Tibial nerve (tissue), 4 donors: Measurements from ENCODE around the gene SMAD2. TPM values are rescaled to one million over a fixed set of nuclear protein-coding genes. Genes with fewer than 3 reads are reported as not detected.

ENCODE experiments used
- DNase-seq, 2 donors: peaks; one replicate each; pipeline ENCODE4 v3.0.0-alpha.2; 2019; ENCODE audit warnings: low spot score in 2 of 2
- H3K27ac ChIP-seq, 4 donors: fragments of 200-600 bp; sonication (generic) in 3 of 4; one replicate each; pipeline ENCODE4 v1.5.1; 2017 to 2019; ENCODE audit warnings: mild to moderate bottlenecking in 1 of 4
- H3K27me3 ChIP-seq, 2 donors: fragments of 200-600 bp; sonication (generic) in 1 of 2; one replicate each; pipeline versions ENCODE4 v1.5.1 to v1.6.0; 2017 to 2019
- H3K36me3 ChIP-seq, 3 donors: fragments of 200-600 bp; sonication (generic); one replicate each; pipeline ENCODE4 v1.5.1; 2018 to 2019
- H3K4me1 ChIP-seq, 4 donors: fragments of 200-600 bp; sonication (generic) in 3 of 4; one replicate each; pipeline ENCODE4 v1.5.1; 2017 to 2019
- H3K4me3 ChIP-seq, 4 donors: fragments of 200-600 bp; sonication (generic) in 3 of 4; one replicate each; pipeline ENCODE4 v1.5.1; 2017 to 2019; ENCODE audit warnings: mild to moderate bottlenecking in 1 of 4, moderate library complexity in 1 of 4
- H3K9me3 ChIP-seq, 4 donors: fragments of 200-600 bp; sonication (generic) in 3 of 4; one replicate each; pipeline ENCODE4 v1.5.1; 2017 to 2019
- CTCF ChIP-seq, 5 experiments: fragments of 200-600 bp in 3 of 5; fragments of 450-650 bp in 2 of 5; sonication (generic) in 3 of 5; IDR thresholded peaks; one replicate each; pipeline ENCODE4 v1.5.1; 2016 to 2019; ENCODE audit warnings: antibody characterized with exemption in 5 of 5, mild to moderate bottlenecking in 3 of 5, moderate library complexity in 2 of 5
- EP300 ChIP-seq, 2 donors: sonication (generic); formaldehyde crosslinking; IDR thresholded peaks; one replicate each; pipeline ENCODE4 v1.6.1; 2017; ENCODE audit warnings: antibody characterized with exemption in 2 of 2, mild to moderate bottlenecking in 1 of 2
- POLR2A ChIP-seq, 2 donors: fragments of 450-650 bp; IDR thresholded peaks; one replicate each; pipeline ENCODE4 v1.6.1; 2017; ENCODE audit warnings: antibody characterized with exemption in 2 of 2, mild to moderate bottlenecking in 2 of 2, moderate library complexity in 2 of 2
- WGBS, 2 donors: methylation state at CpG; one replicate each; pipeline ENCODE4 v1.1.5; 2018; 5-methylcytosine and 5-hydroxymethylcytosine counted together
- total RNA-seq, 4 donors: library from RNA; depleted of rRNA; stranded (reverse); fragments of >200 nt; gene quantifications; one replicate each; pipeline ENCODE4 v1.1.0, GENCODE V29; 2016

Gene SMAD2
- total RNA-seq, 4 donors from 2014 or later, result 34.8 to 54.5 (median 45.5) TPM

GRCh38 chr18:47788621-47789020 lies 141.8 kb downstream of the SMAD2 start:
- TF ChIP-seq POLR2A (IDR thresholded peaks at IDR 0.05) (no peak), CTCF (IDR thresholded peaks at IDR 0.05) (no peak), EP300 (IDR thresholded peaks at IDR 0.05) (no peak)
- no peaks in the 10 kb centered on the region for H3K36me3 ChIP-seq
- H3K4me3 ChIP-seq, result no peak overlapping the region
- H3K27me3 ChIP-seq, result no peaks in the 10 kb centered on the region
- H3K27ac ChIP-seq, result no peak overlapping the region
- peaks cover 0 to 33% (median 0%) of the 10 kb centered on the region in 4 donors for H3K9me3 ChIP-seq
- DNase-seq, result no peak
- WGBS, 2 donors, result 88 to 91% methylated on average over 3 of the region's 3 CpGs
- no peaks in the 10 kb centered on the region for H3K4me1 ChIP-seq

DNA sequence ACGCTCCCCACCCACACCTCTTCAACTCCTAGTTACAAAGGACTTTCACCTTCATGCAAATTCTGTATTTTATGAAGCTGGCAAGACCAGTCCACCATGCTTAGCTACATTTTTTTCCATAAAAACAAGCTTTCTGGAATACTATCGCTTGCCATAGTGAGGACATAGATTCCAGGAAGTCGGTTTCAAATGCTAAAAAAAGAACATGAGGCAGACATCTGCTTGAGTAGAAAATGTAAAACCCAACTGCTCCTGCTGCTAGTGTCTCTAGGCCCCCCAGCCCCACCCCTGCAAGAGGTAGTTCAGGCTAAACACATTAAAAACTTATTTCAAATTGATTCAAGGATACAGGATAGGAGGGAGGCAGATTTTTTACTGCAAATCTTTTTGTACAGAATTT lies 148.9 kb downstream of the SMAD2 start:
- H3K36me3 ChIP-seq, result no peaks in the 10 kb centered on the region
- TF ChIP-seq POLR2A (IDR thresholded peaks at IDR 0.05) (no peak), EP300 (IDR thresholded peaks at IDR 0.05) (no peak)
- no peak overlapping the region for H3K27ac ChIP-seq
- H3K4me3 ChIP-seq, result no peak overlapping the region
- no peaks in the 10 kb centered on the region for H3K4me1 ChIP-seq
- H3K27me3 ChIP-seq, result no peaks in the 10 kb centered on the region
- peaks cover 0 to 33% (median 0%) of the 10 kb centered on the region in 4 donors for H3K9me3 ChIP-seq
- WGBS, 2 donors, result 66 to 70% methylated on average over 3 of the region's 3 CpGs
- no peak for DNase-seq

- no peak for TF ChIP-seq EP300 (IDR thresholded peaks at IDR 0.05)
- no peak for TF ChIP-seq CTCF (IDR thresholded peaks at IDR 0.05)
- no peak for TF ChIP-seq POLR2A (IDR thresholded peaks at IDR 0.05)
- Histone ChIP-seq H3K9me3 (peaks cover 0 to 21% (median 0%) of the 10 kb centered on the region in 4 donors), H3K4me1 (no peaks in the 10 kb centered on the region), H3K36me3 (no peaks in the 10 kb centered on the region), H3K27me3 (no peaks in the 10 kb centered on the region), H3K4me3 (no peak overlapping the region), H3K27ac (no peak overlapping the region)
- WGBS, 2 donors, result 87% methylated on average over 11 of the region's 11 CpGs
- DNase-seq, result no peak
Measured at GRCh38 chr18:47780011-47780725, 150.3 kb downstream of the SMAD2 start.

DNA sequence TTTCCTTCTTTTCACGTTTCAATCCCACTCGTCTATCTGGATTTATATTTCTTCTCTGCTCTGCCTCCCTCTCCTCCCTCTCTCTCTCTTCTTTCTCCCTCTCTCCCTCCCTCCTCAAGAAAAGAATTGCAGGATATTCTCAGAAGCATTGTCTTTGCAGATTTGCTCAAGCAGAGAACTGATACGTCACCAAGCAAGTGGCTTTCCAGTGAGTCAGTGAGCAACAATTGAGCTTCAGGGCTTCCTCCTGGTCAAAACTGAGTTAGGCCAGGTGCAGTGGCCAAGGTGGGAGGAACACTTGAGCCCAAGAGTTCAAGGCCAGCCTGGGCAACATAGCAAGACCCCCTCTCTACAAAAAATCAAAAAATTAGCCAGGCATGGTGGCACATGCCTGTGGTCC lies 151.1 kb downstream of the SMAD2 start:
- DNase-seq, result no peak
- H3K9me3 ChIP-seq, result peaks cover 0 to 13% (median 0%) of the 10 kb centered on the region in 4 donors
- no peak overlapping the region for H3K27ac ChIP-seq
- no peak overlapping the region for H3K4me3 ChIP-seq
- 71 to 72% methylated on average over 3 of the region's 3 CpGs for WGBS, 2 donors
- no peaks in the 10 kb centered on the region for H3K27me3 ChIP-seq
- TF ChIP-seq CTCF (IDR thresholded peaks at IDR 0.05) (no peak), EP300 (IDR thresholded peaks at IDR 0.05) (no peak), POLR2A (IDR thresholded peaks at IDR 0.05) (no peak)
- H3K36me3 ChIP-seq, result no peaks in the 10 kb centered on the region
- H3K4me1 ChIP-seq, result no peaks in the 10 kb centered on the region

DNA sequence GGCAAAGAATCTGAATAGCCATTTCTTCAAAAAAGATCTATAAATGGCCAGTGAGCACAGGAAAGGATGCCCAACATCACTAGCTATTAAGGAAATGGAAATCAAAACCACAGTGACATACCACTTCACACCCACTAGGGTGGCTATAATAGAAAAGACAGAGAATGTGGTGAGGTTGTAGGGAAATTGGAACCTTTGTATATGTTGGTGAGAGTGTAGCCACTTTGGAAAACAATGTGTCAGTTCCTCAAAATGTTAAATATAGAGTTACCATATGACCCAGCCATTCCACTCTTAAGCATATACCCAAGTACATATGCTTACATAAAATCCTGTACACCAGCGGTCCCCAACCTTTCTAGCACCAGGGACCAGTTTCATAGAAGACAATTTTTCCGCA lies 152.8 kb downstream of the SMAD2 start:
- Histone ChIP-seq H3K27ac (no peak overlapping the region), H3K4me3 (no peak overlapping the region), H3K36me3 (no peaks in the 10 kb centered on the region), H3K9me3 (no peaks in the 10 kb centered on the region), H3K27me3 (no peaks in the 10 kb centered on the region), H3K4me1 (no peaks in the 10 kb centered on the region)
- DNase-seq, result no peak
- WGBS, 2 donors, result 92 to 94% methylated on average over 2 of the region's 2 CpGs
- TF ChIP-seq CTCF (IDR thresholded peaks at IDR 0.05) (no peak), EP300 (IDR thresholded peaks at IDR 0.05) (no peak), POLR2A (IDR thresholded peaks at IDR 0.05) (no peak)
